Measurements from ENCODE around the gene HAAO.
A peak's percentile ranks its signal among the peaks of the same experiment; 100 is the strongest.

HAAO gene

GRCh38 chr2:42829671-42830440 is 37.5 kb upstream of the HAAO start:
- Histone ChIP-seq H3K4me3 (ENCODE audit: low read depth in 1 of 2, low read length in 2 of 2) (no peak overlapping the region), H3K36me3 (ENCODE audit: control insufficient read depth in 1 of 2, insufficient read depth in 2 of 2, low read length in 2 of 2) (no peaks in the 10 kb centered on the region), H3K9me3 (ENCODE audit: control insufficient read depth in 1 of 2, low read length in 2 of 2) (no peaks in the 10 kb centered on the region), H3K27me3 (ENCODE audit: low read depth, low read length) (no peaks in the 10 kb centered on the region), H3K4me1 (ENCODE audit: control insufficient read depth in 1 of 2, insufficient read depth in 2 of 2, low read length in 2 of 2) (peaks cover 10 to 11% of the 10 kb centered on the region in 2 donors), H3K27ac (ENCODE audit: low read length) (no peak overlapping the region)

- peak overlapping the region; percentile 20 for H3K27ac ChIP-seq (ENCODE audit: low read length)
- peaks cover 11 to 16% of the 10 kb centered on the region in 2 donors for H3K4me1 ChIP-seq (ENCODE audit: control insufficient read depth in 1 of 2, insufficient read depth in 2 of 2, low read length in 2 of 2)
- no peaks in the 10 kb centered on the region for H3K36me3 ChIP-seq (ENCODE audit: control insufficient read depth in 1 of 2, insufficient read depth in 2 of 2, low read length in 2 of 2)
- no peak overlapping the region for H3K4me3 ChIP-seq (ENCODE audit: low read depth in 1 of 2, low read length in 2 of 2)
- H3K27me3 ChIP-seq (ENCODE audit: low read depth, low read length), result no peaks in the 10 kb centered on the region
- H3K9me3 ChIP-seq (ENCODE audit: control insufficient read depth in 1 of 2, low read length in 2 of 2), result no peaks in the 10 kb centered on the region
Observed at GRCh38 chr2:42828487-42829425, 36.4 kb upstream of the HAAO start.

- Histone ChIP-seq H3K36me3 (ENCODE audit: control insufficient read depth in 1 of 2, insufficient read depth in 2 of 2, low read length in 2 of 2) (no peaks in the 10 kb centered on the region), H3K9me3 (ENCODE audit: control insufficient read depth in 1 of 2, low read length in 2 of 2) (no peaks in the 10 kb centered on the region), H3K27me3 (ENCODE audit: low read depth, low read length) (no peaks in the 10 kb centered on the region), H3K4me1 (ENCODE audit: control insufficient read depth in 1 of 2, insufficient read depth in 2 of 2, low read length in 2 of 2) (peaks cover 11 to 16% of the 10 kb centered on the region in 2 donors), H3K27ac (ENCODE audit: low read length) (peak overlapping the region; percentile 20), H3K4me3 (ENCODE audit: low read depth in 1 of 2, low read length in 2 of 2) (peak overlapping the region; percentile 7 to 16)
Observed at GRCh38 chr2:42827647-42828486, 35.5 kb upstream of the HAAO start.

GRCh38 chr2:42826231-42826630 is 33.8 kb upstream of the HAAO start:
- Histone ChIP-seq H3K9me3 (ENCODE audit: control insufficient read depth in 1 of 2, low read length in 2 of 2) (no peaks in the 10 kb centered on the region), H3K4me3 (ENCODE audit: low read depth in 1 of 2, low read length in 2 of 2) (no peak overlapping the region), H3K36me3 (ENCODE audit: control insufficient read depth in 1 of 2, insufficient read depth in 2 of 2, low read length in 2 of 2) (no peaks in the 10 kb centered on the region), H3K4me1 (ENCODE audit: control insufficient read depth in 1 of 2, insufficient read depth in 2 of 2, low read length in 2 of 2) (peaks cover 11 to 16% of the 10 kb centered on the region in 2 donors), H3K27me3 (ENCODE audit: low read depth, low read length) (no peaks in the 10 kb centered on the region), H3K27ac (ENCODE audit: low read length) (no peak overlapping the region)

GRCh38 chr2:42824454-42824807 is 32.0 kb upstream of the HAAO start:
- no peaks in the 10 kb centered on the region for H3K9me3 ChIP-seq (ENCODE audit: control insufficient read depth in 1 of 2, low read length in 2 of 2)
- no peaks in the 10 kb centered on the region for H3K27me3 ChIP-seq (ENCODE audit: low read depth, low read length)
- no peak overlapping the region for H3K27ac ChIP-seq (ENCODE audit: low read length)
- H3K36me3 ChIP-seq (ENCODE audit: control insufficient read depth in 1 of 2, insufficient read depth in 2 of 2, low read length in 2 of 2), result no peaks in the 10 kb centered on the region
- H3K4me1 ChIP-seq (ENCODE audit: control insufficient read depth in 1 of 2, insufficient read depth in 2 of 2, low read length in 2 of 2), result peaks cover 8 to 16% of the 10 kb centered on the region in 2 donors
- H3K4me3 ChIP-seq (ENCODE audit: low read depth in 1 of 2, low read length in 2 of 2), result no peak overlapping the region

- no peak overlapping the region for H3K27ac ChIP-seq (ENCODE audit: low read length)
- H3K4me3 ChIP-seq (ENCODE audit: low read depth in 1 of 2, low read length in 2 of 2), result no peak overlapping the region
- H3K9me3 ChIP-seq (ENCODE audit: control insufficient read depth in 1 of 2, low read length in 2 of 2), result no peaks in the 10 kb centered on the region
- no peaks in the 10 kb centered on the region for H3K27me3 ChIP-seq (ENCODE audit: low read depth, low read length)
- H3K36me3 ChIP-seq (ENCODE audit: control insufficient read depth in 1 of 2, insufficient read depth in 2 of 2, low read length in 2 of 2), result no peaks in the 10 kb centered on the region
- H3K4me1 ChIP-seq (ENCODE audit: control insufficient read depth in 1 of 2, insufficient read depth in 2 of 2, low read length in 2 of 2), result peaks cover 6 to 16% of the 10 kb centered on the region in 2 donors
Observed at GRCh38 chr2:42823744-42824453, 31.5 kb upstream of the HAAO start.

GRCh38 chr2:42819160-42819559 is 26.8 kb upstream of the HAAO start:
- Histone ChIP-seq H3K36me3 (ENCODE audit: control insufficient read depth in 1 of 2, insufficient read depth in 2 of 2, low read length in 2 of 2) (no peaks in the 10 kb centered on the region), H3K27ac (ENCODE audit: low read length) (no peak overlapping the region), H3K27me3 (ENCODE audit: low read depth, low read length) (no peaks in the 10 kb centered on the region), H3K4me1 (ENCODE audit: control insufficient read depth in 1 of 2, insufficient read depth in 2 of 2, low read length in 2 of 2) (peaks cover 0 to 3% of the 10 kb centered on the region in 2 donors), H3K9me3 (ENCODE audit: control insufficient read depth in 1 of 2, low read length in 2 of 2) (no peaks in the 10 kb centered on the region), H3K4me3 (ENCODE audit: low read depth in 1 of 2, low read length in 2 of 2) (no peak overlapping the region)

GRCh38 chr2:42815726-42816125 is 23.3 kb upstream of the HAAO start:
- no peaks in the 10 kb centered on the region for H3K27me3 ChIP-seq (ENCODE audit: low read depth, low read length)

DNA sequence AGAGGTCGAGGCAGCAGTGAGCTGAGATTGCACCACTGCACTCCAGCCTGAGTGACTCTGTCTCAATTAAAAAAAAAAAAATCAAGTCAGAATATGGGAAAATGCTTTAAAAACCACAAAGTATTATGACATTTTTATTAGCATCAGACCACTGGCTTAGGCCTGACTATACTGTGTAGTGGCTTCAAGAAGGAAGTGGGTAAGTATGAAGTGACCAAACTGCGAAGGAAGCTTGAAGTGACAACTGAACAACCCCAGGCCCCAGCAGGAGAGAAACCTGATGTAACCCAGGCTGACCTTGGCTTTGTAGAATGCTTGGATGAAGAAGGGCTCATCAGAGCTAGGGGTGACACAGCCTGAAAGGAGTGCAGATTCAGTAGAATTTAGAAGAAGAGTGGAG is 21.4 kb upstream of the HAAO start:
- H3K4me1 ChIP-seq (ENCODE audit: control insufficient read depth in 1 of 2, insufficient read depth in 2 of 2, low read length in 2 of 2), result peaks cover 2 to 5% of the 10 kb centered on the region in 2 donors
- H3K9me3 ChIP-seq (ENCODE audit: control insufficient read depth in 1 of 2, low read length in 2 of 2), result no peaks in the 10 kb centered on the region
- no peak overlapping the region for H3K4me3 ChIP-seq (ENCODE audit: low read depth in 1 of 2, low read length in 2 of 2)
- no peak overlapping the region for H3K27ac ChIP-seq (ENCODE audit: low read length)
- H3K36me3 ChIP-seq (ENCODE audit: control insufficient read depth in 1 of 2, insufficient read depth in 2 of 2, low read length in 2 of 2), result peaks cover 0 to 4% of the 10 kb centered on the region in 2 donors
- H3K27me3 ChIP-seq (ENCODE audit: low read depth, low read length), result no peaks in the 10 kb centered on the region

More at GRCh38 chr2:42815726-42816125, 23.3 kb upstream of the HAAO start:
- H3K4me3 ChIP-seq (ENCODE audit: low read depth in 1 of 2, low read length in 2 of 2), result no peak overlapping the region
- H3K27ac ChIP-seq (ENCODE audit: low read length), result no peak overlapping the region
- H3K36me3 ChIP-seq (ENCODE audit: control insufficient read depth in 1 of 2, insufficient read depth in 2 of 2, low read length in 2 of 2), result no peaks in the 10 kb centered on the region
- no peaks in the 10 kb centered on the region for H3K4me1 ChIP-seq (ENCODE audit: control insufficient read depth in 1 of 2, insufficient read depth in 2 of 2, low read length in 2 of 2)
- no peaks in the 10 kb centered on the region for H3K9me3 ChIP-seq (ENCODE audit: control insufficient read depth in 1 of 2, low read length in 2 of 2)

DNA sequence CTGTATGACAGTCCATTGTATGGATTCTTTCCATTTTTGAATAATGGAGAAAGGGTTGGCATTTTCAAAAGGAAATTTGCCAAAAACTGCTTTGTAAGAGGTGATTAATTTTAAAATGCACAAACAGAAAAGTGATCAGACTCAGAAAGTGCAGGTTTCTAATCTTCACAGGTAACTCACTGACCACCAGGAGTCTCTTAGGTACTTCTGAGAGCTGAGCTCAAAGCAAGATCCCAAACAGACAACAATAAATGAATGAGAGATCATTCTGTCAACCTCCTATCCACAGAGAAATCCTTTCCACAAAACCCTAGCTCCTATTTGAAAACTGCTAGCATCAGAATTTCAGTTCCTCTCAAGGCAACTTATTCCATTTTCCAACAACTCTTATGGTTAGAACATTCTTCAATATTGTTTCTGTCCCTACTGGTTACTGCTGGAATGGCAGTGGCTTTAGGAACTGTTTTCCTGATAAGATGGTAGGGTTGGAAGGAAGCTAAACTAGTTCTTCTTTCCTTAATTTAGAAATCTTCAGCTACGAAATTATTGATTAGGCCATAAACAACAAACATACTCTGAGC is 20.6 kb upstream of the HAAO start:
- Histone ChIP-seq H3K27ac (ENCODE audit: low read length) (no peak overlapping the region), H3K27me3 (ENCODE audit: low read depth, low read length) (no peaks in the 10 kb centered on the region), H3K36me3 (ENCODE audit: control insufficient read depth in 1 of 2, insufficient read depth in 2 of 2, low read length in 2 of 2) (peaks cover 0 to 4% of the 10 kb centered on the region in 2 donors), H3K9me3 (ENCODE audit: control insufficient read depth in 1 of 2, low read length in 2 of 2) (no peaks in the 10 kb centered on the region), H3K4me1 (ENCODE audit: control insufficient read depth in 1 of 2, insufficient read depth in 2 of 2, low read length in 2 of 2) (peaks cover 2 to 5% of the 10 kb centered on the region in 2 donors), H3K4me3 (ENCODE audit: low read depth in 1 of 2, low read length in 2 of 2) (no peak overlapping the region)

All from muscle layer of duodenum (tissue), 2 donors.